A549 (cell line): ENCODE measurements around the gene AFAP1L2.
A peak's percentile ranks its signal among the peaks of the same experiment; 100 is the strongest.

Experiments used
- JUNB ChIP-seq: fragments of >200 bp; sonication (Bioruptor Twin); formaldehyde crosslinking; IDR thresholded peaks from 2 replicates; pipeline ENCODE4 v1.6.1; 2016
- ZNF302 ChIP-seq: fragments of 250-450 bp; sonication (Bioruptor Pico); IDR thresholded peaks from 2 replicates; pipeline ENCODE4 v1.9.0; 2021; ENCODE audit warnings: inconsistent platforms, mild to moderate bottlenecking, moderate library complexity
- TF ChIP-seq, protein P1 (sequence below): fragments of >200 bp; sonication (Bioruptor Twin); formaldehyde crosslinking; IDR thresholded peaks from 3 replicates; pipeline ENCODE4 v1.5.1; 2016

DNA sequence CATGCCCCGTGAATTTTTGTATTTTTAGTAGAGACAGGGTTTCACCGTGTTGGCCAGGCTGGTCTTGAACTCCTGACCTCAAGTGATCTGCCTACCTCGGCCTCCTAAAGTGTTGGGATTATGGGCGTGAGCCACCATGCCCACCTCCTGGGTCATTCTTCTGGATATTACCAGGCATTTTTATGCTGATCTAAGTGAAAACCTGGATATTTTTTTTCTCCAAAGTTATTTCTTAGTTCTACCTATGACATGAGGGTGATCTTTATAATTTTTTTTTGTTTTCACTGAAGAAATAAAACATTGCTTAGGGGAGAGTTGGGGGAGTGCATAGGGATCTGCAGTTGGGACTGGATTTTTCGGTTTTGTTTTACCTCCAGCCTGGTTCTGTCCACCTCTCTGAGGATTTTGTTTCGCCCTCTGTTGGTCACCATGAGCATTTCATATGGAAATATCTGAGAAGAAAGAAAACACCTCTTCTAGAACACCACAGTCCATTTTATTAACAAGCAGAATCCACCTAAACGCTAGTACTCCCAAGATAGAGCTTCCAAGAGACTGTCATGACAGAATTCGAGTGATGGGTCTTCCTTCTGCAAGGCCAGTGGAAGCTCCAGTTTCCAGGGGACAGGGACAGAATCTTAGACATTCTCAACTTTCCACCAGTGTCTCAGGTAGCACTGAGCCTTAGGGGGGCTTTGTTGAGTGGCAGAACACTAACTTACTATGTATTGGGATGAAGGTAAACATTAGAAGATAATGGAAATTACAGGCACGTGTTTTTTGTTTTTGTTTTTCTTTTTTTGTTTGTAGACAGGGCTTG lies 33.4 kb upstream of the AFAP1L2 start:
- TF ChIP-seq, protein P1, sequence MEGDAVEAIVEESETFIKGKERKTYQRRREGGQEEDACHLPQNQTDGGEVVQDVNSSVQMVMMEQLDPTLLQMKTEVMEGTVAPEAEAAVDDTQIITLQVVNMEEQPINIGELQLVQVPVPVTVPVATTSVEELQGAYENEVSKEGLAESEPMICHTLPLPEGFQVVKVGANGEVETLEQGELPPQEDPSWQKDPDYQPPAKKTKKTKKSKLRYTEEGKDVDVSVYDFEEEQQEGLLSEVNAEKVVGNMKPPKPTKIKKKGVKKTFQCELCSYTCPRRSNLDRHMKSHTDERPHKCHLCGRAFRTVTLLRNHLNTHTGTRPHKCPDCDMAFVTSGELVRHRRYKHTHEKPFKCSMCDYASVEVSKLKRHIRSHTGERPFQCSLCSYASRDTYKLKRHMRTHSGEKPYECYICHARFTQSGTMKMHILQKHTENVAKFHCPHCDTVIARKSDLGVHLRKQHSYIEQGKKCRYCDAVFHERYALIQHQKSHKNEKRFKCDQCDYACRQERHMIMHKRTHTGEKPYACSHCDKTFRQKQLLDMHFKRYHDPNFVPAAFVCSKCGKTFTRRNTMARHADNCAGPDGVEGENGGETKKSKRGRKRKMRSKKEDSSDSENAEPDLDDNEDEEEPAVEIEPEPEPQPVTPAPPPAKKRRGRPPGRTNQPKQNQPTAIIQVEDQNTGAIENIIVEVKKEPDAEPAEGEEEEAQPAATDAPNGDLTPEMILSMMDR = peak; percentile 66
- no peak for TF ChIP-seq JUNB
- no peak for TF ChIP-seq ZNF302 (CRISPR knock-in tag)
